HG03520 (cell line): ENCODE data around the gene ARHGAP23.

ENCODE experiments used
- ATAC-seq: cut with Tn5 transposase; IDR thresholded peaks from one replicate; pipeline ENCODE4 v1.9.1; 2021; ENCODE audit warnings: mild to moderate bottlenecking, moderate library complexity; ENCODE audit not compliant: unreplicated experiment

The ARHGAP23 gene

GRCh38 chr17:38428112-38428642, at the start of gene ARHGAP23:
TSS of gene ARHGAP23 (plus strand) at chr17:38428464. CDS start at chr17:38428486, 22 bp downstream.
- no peak for ATAC-seq

GRCh38 chr17:38379448-38379847, 48.8 kb upstream of the ARHGAP23 start:
- no peak for ATAC-seq

GRCh38 chr17:38395090-38395489, 33.2 kb upstream of the ARHGAP23 start:
- no peak for ATAC-seq

GRCh38 chr17:38397227-38397626, 31.0 kb upstream of the ARHGAP23 start:
- no peak for ATAC-seq

GRCh38 chr17:38400286-38400685, 28.0 kb upstream of the ARHGAP23 start:
- ATAC-seq = no peak

- no peak for ATAC-seq
Measured at GRCh38 chr17:38401459-38401858, 26.8 kb upstream of the ARHGAP23 start.

GRCh38 chr17:38402897-38403296, 25.4 kb upstream of the ARHGAP23 start:
- no peak for ATAC-seq

GRCh38 chr17:38403491-38403890, 24.8 kb upstream of the ARHGAP23 start:
- no peak for ATAC-seq

- no peak for ATAC-seq
Measured at GRCh38 chr17:38404174-38404943, 23.9 kb upstream of the ARHGAP23 start.

GRCh38 chr17:38405654-38406053, 22.6 kb upstream of the ARHGAP23 start:
- ATAC-seq = no peak

- ATAC-seq = no peak
Measured at GRCh38 chr17:38410201-38410600, 18.1 kb upstream of the ARHGAP23 start.

- ATAC-seq = no peak
Measured at GRCh38 chr17:38415250-38416194, 12.7 kb upstream of the ARHGAP23 start.

- ATAC-seq = no peak
Measured at GRCh38 chr17:38416840-38417209, 11.4 kb upstream of the ARHGAP23 start.

GRCh38 chr17:38417210-38417951, 10.9 kb upstream of the ARHGAP23 start:
- no peak for ATAC-seq

GRCh38 chr17:38418062-38418692, 10.1 kb upstream of the ARHGAP23 start:
- no peak for ATAC-seq

- no peak for ATAC-seq
Measured at GRCh38 chr17:38418693-38419507, 9.4 kb upstream of the ARHGAP23 start.

- ATAC-seq = no peak
Measured at GRCh38 chr17:38419508-38419981, 8.7 kb upstream of the ARHGAP23 start.

- ATAC-seq = no peak
Measured at GRCh38 chr17:38420518-38420917, 7.7 kb upstream of the ARHGAP23 start.

GRCh38 chr17:38421171-38421841, 7.0 kb upstream of the ARHGAP23 start:
- no peak for ATAC-seq
